K562 (cell line): ENCODE measurements around the gene DYNC1I1. TPM values are rescaled to one million over a fixed set of nuclear protein-coding genes. Genes with fewer than 3 reads are reported as not detected.

Source experiments
- ATAC-seq: fragments of 200-7000 bp; cut with Tn5 transposase; 3 replicates; pipeline ENCODE4 v1.9.1; 2020; ENCODE audit warnings: moderate library complexity
- BruUV-seq: library from RNA; stranded (reverse); fragments of 400-500 nt; replicated peaks from 2 replicates; lab custom pipeline; 2021; lab: Mats Ljungman, UMichigan
- CTCF ChIA-PET: fragments of 300-600 bp; formaldehyde crosslinking; extraction: SDS; loops from one replicate; lab custom pipeline; 2021; ENCODE audit warnings: low intra/inter-chr PET ratio; lab: Yijun Ruan, JAX
- POLR2A ChIA-PET: fragments of 300-600, 350-650 bp; sonication (Branson Sonifier 250); formaldehyde crosslinking; extraction: SDS; loops from one replicate; lab custom pipeline; 2021; ENCODE audit warnings: antibody characterized with exemption, inconsistent platforms; lab: Yijun Ruan, JAX
- DNase-seq, 4 experiments: peaks; one replicate each; pipeline versions ENCODE4 v3.0.0 to v3.0.0-alpha.2; 2011 to 2018; ENCODE audit warnings: low spot score in 3 of 4, mixed read lengths in 3 of 4; ENCODE audit errors: extremely low read depth in 1 of 4
- FAIRE-seq: peaks from 2 replicates; lab custom pipeline; 2011; peaks lifted over from hg19 to GRCh38; lab: Jason Lieb, UNC
- H2AFZ ChIP-seq: 2 replicates; pipeline ENCODE4 v1.6.0; 2011; ENCODE audit warnings: low read depth, low read length, control low read depth, inconsistent platforms
- H3K27ac ChIP-seq: fragments of 200-600 bp; 3 replicates; pipeline ENCODE4 v1.8.0; 2011; ENCODE audit warnings: low read depth, mild to moderate bottlenecking, control low read depth, inconsistent platforms, low read length, moderate library complexity, mixed read lengths; ENCODE audit errors: extremely low read depth
- H3K27me3 ChIP-seq, 2 experiments: fragments of 300-600 bp in 1 of 2; 2 replicates in 1 of 2; 3 replicates in 1 of 2; pipeline versions ENCODE4 v1.6.0 to v1.8.0; 2011; ENCODE audit warnings: inconsistent platforms in 2 of 2, low read length in 2 of 2, mild to moderate bottlenecking in 1 of 2, mixed read lengths in 1 of 2, moderate library complexity in 1 of 2; ENCODE audit not compliant: control insufficient read depth in 2 of 2, insufficient read depth in 2 of 2
- H3K36me3 ChIP-seq: fragments of 300-600 bp; 3 replicates; pipeline ENCODE4 v1.8.0; 2011; ENCODE audit warnings: mild to moderate bottlenecking, low read length, inconsistent platforms; ENCODE audit not compliant: control insufficient read depth, insufficient read depth
- H3K4me1 ChIP-seq, 2 experiments: fragments of 200-600 bp in 1 of 2; replicated peaks in 1 of 2; 2 replicates in 1 of 2; 3 replicates in 1 of 2; pipeline versions ENCODE4 v1.5.1 to v1.8.0; 2011; ENCODE audit warnings: inconsistent platforms in 2 of 2, low read length in 2 of 2, mild to moderate bottlenecking in 1 of 2, mixed read lengths in 1 of 2, moderate library complexity in 1 of 2; ENCODE audit not compliant: control insufficient read depth in 2 of 2, insufficient read depth in 2 of 2
- H3K4me2 ChIP-seq: 2 replicates; pipeline ENCODE4 v1.6.1; 2011; ENCODE audit warnings: low read length, control low read depth, inconsistent platforms, mixed read lengths; ENCODE audit not compliant: insufficient read depth
- H3K4me3 ChIP-seq: fragments of 200-600 bp; sonication (generic), shearing (Covaris generic); 2 replicates; pipeline ENCODE4 v1.5.1; 2016; ENCODE audit warnings: control low read depth, inconsistent platforms
- H3K79me2 ChIP-seq: fragments of 200-600 bp; 3 replicates; pipeline ENCODE4 v1.8.0; 2011; ENCODE audit warnings: low read length, inconsistent platforms; ENCODE audit not compliant: control insufficient read depth, insufficient read depth
- H3K9ac ChIP-seq, 2 experiments: 2 replicates each; pipeline versions ENCODE4 v1.6.0 to v1.6.1; 2011; ENCODE audit warnings: low read depth in 2 of 2, low read length in 2 of 2, control low read depth in 1 of 2, inconsistent platforms in 1 of 2, mild to moderate bottlenecking in 1 of 2, mixed read lengths in 1 of 2; ENCODE audit not compliant: insufficient read depth in 1 of 2
- H3K9me1 ChIP-seq: one replicate; pipeline ENCODE4 v1.6.0; 2011; ENCODE audit warnings: inconsistent platforms, mild to moderate bottlenecking, low read length, moderate library complexity; ENCODE audit not compliant: control insufficient read depth, insufficient read depth
- H3K9me3 ChIP-seq: replicated peaks from 2 replicates; pipeline ENCODE4 v1.5.1; 2011; ENCODE audit warnings: low read depth, low read length, inconsistent platforms; ENCODE audit not compliant: control insufficient read depth, insufficient read depth
- H4K20me1 ChIP-seq: replicated peaks from 2 replicates; pipeline ENCODE4 v1.6.1; 2011; ENCODE audit warnings: low read length, inconsistent platforms, mixed read lengths; ENCODE audit not compliant: control insufficient read depth, insufficient read depth
- CTBP1 ChIP-seq: fragments of 450-650 bp; IDR thresholded peaks from 2 replicates; pipeline ENCODE4 v1.6.1; 2016; ENCODE audit warnings: borderline replicate concordance
- DPF2 ChIP-seq: fragments of 450-650 bp; IDR thresholded peaks from 2 replicates; pipeline ENCODE4 v1.6.1; 2016
- ESRRB ChIP-seq: fragments of 250-450 bp; sonication (Bioruptor Pico); IDR thresholded peaks from 2 replicates; pipeline ENCODE4 v1.5.0; 2020; ENCODE audit warnings: mild to moderate bottlenecking, moderate library complexity, borderline replicate concordance
- ETS1 ChIP-seq: conservative IDR thresholded peaks from 2 replicates; pipeline ENCODE4 v1.6.1; 2011; ENCODE audit warnings: low read depth, mild to moderate bottlenecking, low read length; ENCODE audit not compliant: control insufficient read depth
- HNRNPLL ChIP-seq: fragments of 200-400 bp; formaldehyde crosslinking; IDR thresholded peaks from 2 replicates; pipeline ENCODE4 v1.6.1; 2017; ENCODE audit warnings: low read length, low read depth, mild to moderate bottlenecking; ENCODE audit not compliant: poor library complexity, severe bottlenecking
- NUFIP1 ChIP-seq: fragments of 450-650 bp; IDR thresholded peaks from 2 replicates; pipeline ENCODE4 v1.6.1; 2018; ENCODE audit not compliant: partially characterized antibody
- POLR2A ChIP-seq: fragments of 450-650 bp; conservative IDR thresholded peaks from 2 replicates; pipeline ENCODE4 v1.6.1; 2016
- POLR2G ChIP-seq: fragments of 200-400 bp; formaldehyde crosslinking; IDR thresholded peaks from 2 replicates; pipeline ENCODE4 v1.6.1; 2017; ENCODE audit warnings: low read depth, mild to moderate bottlenecking, antibody characterized with exemption, low read length, moderate library complexity
- RBM39 ChIP-seq: fragments of 200-400 bp; formaldehyde crosslinking; optimal IDR thresholded peaks from 2 replicates; pipeline ENCODE3; 2018; ENCODE audit warnings: low read depth, low read length
- TCF15 ChIP-seq: fragments of 250-450 bp; sonication (Bioruptor Pico); IDR thresholded peaks from 2 replicates; pipeline ENCODE4 v1.8.0; 2022; ENCODE audit warnings: moderate library complexity, mild to moderate bottlenecking, inconsistent platforms
- VEZF1 ChIP-seq: fragments of 200-800 bp; sonication (Bioruptor generic); IDR thresholded peaks from 2 replicates; pipeline ENCODE4 v1.6.1; 2017; ENCODE audit warnings: missing genetic modification characterization, missing compliant biosample characterization
- ZNF507 ChIP-seq: conservative IDR thresholded peaks from 2 replicates; pipeline ENCODE4 v1.6.1; 2017; ENCODE audit warnings: missing genetic modification characterization, missing compliant biosample characterization
- ZSCAN32 ChIP-seq: fragments of 450-650 bp; formaldehyde crosslinking; IDR thresholded peaks from 2 replicates; pipeline ENCODE4 v1.4.0; 2020; ENCODE audit warnings: mild to moderate bottlenecking, moderate library complexity
- WGBS: fragments of 100-300 bp; shearing (Covaris generic); methylation state at CpG from one replicate; pipeline ENCODE4 v1.1.6; 2016; ENCODE audit warnings: low coverage, mixed read lengths; ENCODE audit not compliant: insufficient coverage; ENCODE audit errors: missing lambda C conversion rate; 5-methylcytosine and 5-hydroxymethylcytosine counted together
- in situ Hi-C: fragments of 300-500 bp; cut with MboI; formaldehyde crosslinking; loops from 4 replicates; pipeline ENCODE4 v1.15.0; 2018; ENCODE audit warnings: inconsistent platforms, mixed read lengths
- intact Hi-C: fragments of 100-400 bp; cut with micrococcal nuclease; formaldehyde crosslinking; loops from 2 replicates; pipeline ENCODE4 v1.14.2; 2022
- polyA plus RNA-seq, 8 experiments: library from polyadenylated mRNA; depleted of rRNA in 4 of 8; stranded (reverse) in 5 of 8; unstranded in 3 of 8; fragments of >200 nt; fragmentation: Nextera tagmentation in 2 of 8; fragmentation: Illumina TruSeq in 1 of 8; extraction: Ambion mirVana in 2 of 8; extraction: Trizol in 1 of 8; gene quantifications; 2 replicates each; pipeline versions ENCODE4 v1.2.1 to v1.2.3, GENCODE V29; 2011 to 2014; ENCODE audit warnings: inconsistent platforms in 1 of 8, missing spikeins in 1 of 8
- total RNA-seq, 7 experiments: library from RNA; depleted of rRNA in 6 of 7; stranded (reverse); fragments of >200 nt in 6 of 7; fragmentation: Illumina TruSeq in 2 of 7; extraction: Trizol in 2 of 7; gene quantifications; 2 replicates each; pipeline versions ENCODE4 v1.2.1 to v1.2.3, GENCODE V29; 2011 to 2021; ENCODE audit warnings: low replicate concordance in 1 of 7
- TF ChIP-seq, protein P1 (sequence below): sonication (generic); formaldehyde crosslinking; IDR thresholded peaks from 2 replicates; pipeline ENCODE4 v1.8.1; 2023; ENCODE audit warnings: mild to moderate bottlenecking, missing genetic modification reagents

The DYNC1I1 gene
- total and polyA plus RNA-seq, 9 of the 15 experiments (the other 6 are each of a cell fraction or from before 2014, with no cell fraction given) = 0.22 to 1.5 (median 0.44) TPM

- TF ChIP-seq RBM39 = no peak
- TF ChIP-seq NUFIP1 = no peak
- no peak for TF ChIP-seq HNRNPLL
- TF ChIP-seq POLR2G = no peak
- TF ChIP-seq CTBP1 = no peak
- TF ChIP-seq TCF15 (CRISPR knock-in tag) = no peak
- no peak for TF ChIP-seq POLR2A
- TF ChIP-seq ESRRB (CRISPR knock-in tag) = no peak
- no peak for TF ChIP-seq ZNF507 (tag)
- TF ChIP-seq, protein P1, sequence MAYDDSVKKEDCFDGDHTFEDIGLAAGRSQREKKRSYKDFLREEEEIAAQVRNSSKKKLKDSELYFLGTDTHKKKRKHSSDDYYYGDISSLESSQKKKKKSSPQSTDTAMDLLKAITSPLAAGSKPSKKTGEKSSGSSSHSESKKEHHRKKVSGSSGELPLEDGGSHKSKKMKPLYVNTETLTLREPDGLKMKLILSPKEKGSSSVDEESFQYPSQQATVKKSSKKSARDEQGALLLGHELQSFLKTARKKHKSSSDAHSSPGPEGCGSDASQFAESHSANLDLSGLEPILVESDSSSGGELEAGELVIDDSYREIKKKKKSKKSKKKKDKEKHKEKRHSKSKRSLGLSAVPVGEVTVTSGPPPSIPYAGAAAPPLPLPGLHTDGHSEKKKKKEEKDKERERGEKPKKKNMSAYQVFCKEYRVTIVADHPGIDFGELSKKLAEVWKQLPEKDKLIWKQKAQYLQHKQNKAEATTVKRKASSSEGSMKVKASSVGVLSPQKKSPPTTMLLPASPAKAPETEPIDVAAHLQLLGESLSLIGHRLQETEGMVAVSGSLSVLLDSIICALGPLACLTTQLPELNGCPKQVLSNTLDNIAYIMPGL (CRISPR knock-in tag) = no peak
- no peak for TF ChIP-seq VEZF1 (CRISPR knock-in tag)
- TF ChIP-seq DPF2 = no peak
- TF ChIP-seq ETS1 = no peak
- no peak for TF ChIP-seq ZSCAN32
- in situ Hi-C loops = no loop called here
- Histone ChIP-seq H3K27ac (no peak overlapping the region), H3K27me3 (no peaks in the 10 kb centered on the region), H3K4me1 (no peaks in the 10 kb centered on the region), H2AFZ (no peak overlapping the region), H4K20me1 (no peaks in the 10 kb centered on the region), H3K9me3 (no peaks in the 10 kb centered on the region), H3K9me1 (no peaks in the 10 kb centered on the region), H3K79me2 (no peaks in the 10 kb centered on the region), H3K36me3 (peaks cover 20% of the 10 kb centered on the region; the same call in 1 of the 3 replicates), H3K9ac (no peak overlapping the region), H3K4me3 (no peak overlapping the region), H3K4me2 (no peak overlapping the region)
- CTCF ChIA-PET = no interaction called here
- no TSS peak for BruUV-seq
- no peak for ATAC-seq
- POLR2A ChIA-PET = no interaction called here
- DNase-seq = no peak
- intact Hi-C loops = no loop called here
- no peak for FAIRE-seq
- 89% methylated on average over 2 of the region's 2 CpGs for WGBS
These were observed 350.4 kb downstream of the DYNC1I1 start for GRCh38 chr7:96122746-96123145.
